GM21447 (cell line): ENCODE measurements around the gene SLC50A1.

Experiments used
- ATAC-seq: cut with Tn5 transposase; IDR thresholded peaks from one replicate; pipeline ENCODE4 v1.9.1; 2021; ENCODE audit not compliant: unreplicated experiment

The SLC50A1 gene

DNA sequence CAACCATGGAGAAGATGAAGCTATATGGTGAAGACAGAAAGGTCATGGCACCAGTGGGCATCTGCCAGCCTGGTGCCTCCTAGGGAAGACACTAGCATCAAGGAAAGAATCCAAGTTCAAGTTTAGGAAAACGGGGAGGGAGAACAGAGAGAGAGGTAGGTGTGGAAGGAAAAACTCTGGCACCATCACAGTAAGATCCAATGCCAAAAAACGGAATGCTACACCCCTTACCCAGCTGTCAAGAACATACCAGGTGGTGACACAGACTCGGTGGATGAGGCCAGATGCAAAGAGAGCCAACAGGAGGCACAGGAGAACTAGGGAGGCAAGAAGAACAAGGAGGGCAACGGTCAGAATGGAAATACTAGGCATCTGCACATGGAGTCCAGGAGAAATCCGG is 33.9 kb downstream of the SLC50A1 start:
- no peak for ATAC-seq

DNA sequence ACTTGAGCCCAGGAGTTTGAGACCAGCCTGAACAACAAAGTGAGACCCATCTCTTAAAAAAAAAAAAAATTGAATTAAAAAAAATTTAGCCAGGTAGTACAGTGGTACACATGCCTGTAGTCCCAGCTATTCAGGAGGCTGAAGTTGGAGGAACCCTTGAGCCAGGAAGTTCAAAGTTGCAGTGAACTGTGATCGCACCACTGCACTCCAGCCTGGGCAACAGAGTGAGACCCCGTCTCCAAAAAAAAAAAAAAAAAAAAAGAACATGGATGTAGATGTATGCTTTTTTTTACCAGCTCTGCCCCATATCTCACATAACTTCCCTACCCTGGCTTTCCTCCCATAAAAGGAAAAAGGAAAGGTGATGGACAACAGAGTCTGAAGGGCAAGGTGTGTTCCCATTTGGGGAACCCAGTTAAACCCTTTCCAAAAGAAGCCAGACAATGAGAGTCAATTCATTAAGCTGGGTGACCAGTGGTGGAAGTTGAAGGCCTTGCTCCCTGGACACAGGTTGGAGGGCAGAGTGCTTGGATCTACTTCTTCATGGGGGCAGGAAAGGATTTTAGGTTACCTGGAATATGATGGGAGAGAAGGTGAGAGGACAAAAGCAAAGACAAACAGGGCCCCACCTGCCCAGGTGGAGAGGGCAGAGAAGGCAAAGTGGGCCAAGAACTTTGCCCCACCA is 34.6 kb downstream of the SLC50A1 start:
- no peak for ATAC-seq

DNA sequence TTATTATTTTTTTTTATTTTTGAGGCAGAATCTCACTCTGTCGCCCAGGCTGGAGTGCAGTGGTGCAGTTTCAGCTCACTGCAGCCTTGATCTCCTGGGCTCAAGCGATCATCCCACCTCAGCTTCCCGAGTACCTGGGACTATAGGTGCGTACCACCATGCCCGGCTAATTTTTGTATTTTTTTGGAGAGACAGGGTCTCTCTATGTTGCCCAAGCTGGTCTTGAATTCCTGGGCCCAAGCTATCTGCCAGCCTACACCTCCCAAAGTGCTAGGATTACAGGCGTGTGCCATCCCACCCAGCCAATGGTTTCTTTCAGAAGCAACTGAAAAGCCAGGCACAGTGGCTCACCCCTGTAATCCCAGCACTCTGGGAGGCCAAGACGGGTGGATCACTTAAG is 35.2 kb downstream of the SLC50A1 start:
- ATAC-seq, result no peak

DNA sequence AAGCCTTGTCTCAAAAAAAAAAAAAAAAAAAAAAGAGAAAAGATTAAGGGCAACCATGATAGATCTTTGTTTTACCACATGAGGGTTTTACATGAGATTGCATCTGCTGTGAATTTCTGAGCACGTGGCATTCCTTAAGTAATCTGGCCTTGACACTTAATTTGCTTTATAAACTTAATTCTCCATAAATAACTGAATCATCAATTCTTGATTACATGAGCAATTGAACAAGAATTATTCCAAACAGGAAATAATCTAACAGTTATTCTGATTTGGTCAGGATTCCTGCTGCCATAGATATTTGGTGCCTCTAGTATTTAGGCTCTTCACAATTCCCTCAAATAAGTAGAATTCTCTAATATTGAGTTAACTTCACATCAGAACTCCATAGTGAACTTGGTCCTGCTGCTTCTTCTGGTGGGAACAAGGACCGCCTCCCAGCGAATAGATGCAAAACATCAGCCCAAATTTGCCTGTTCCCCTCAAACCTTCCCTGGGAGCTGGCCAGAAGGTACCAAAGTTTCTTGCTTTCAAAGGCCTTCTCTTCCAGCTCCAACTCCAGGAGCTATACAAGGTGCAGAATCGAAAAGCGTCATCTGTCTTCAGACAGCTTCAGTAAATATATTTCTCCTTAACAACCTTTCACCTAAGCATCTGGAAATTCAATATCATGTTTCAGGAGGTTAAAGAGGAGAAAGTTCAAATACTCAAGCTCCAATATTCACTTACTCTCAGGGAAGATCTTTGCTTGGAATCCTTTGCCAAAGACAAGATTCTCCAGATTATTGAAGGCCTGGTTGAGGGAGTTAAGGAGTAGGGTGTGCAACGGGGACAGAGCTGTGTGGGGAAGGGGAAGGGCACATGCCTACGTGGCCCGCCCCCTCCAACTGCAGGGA is 36.4 kb downstream of the SLC50A1 start:
- ATAC-seq, result peak; percentile 12

DNA sequence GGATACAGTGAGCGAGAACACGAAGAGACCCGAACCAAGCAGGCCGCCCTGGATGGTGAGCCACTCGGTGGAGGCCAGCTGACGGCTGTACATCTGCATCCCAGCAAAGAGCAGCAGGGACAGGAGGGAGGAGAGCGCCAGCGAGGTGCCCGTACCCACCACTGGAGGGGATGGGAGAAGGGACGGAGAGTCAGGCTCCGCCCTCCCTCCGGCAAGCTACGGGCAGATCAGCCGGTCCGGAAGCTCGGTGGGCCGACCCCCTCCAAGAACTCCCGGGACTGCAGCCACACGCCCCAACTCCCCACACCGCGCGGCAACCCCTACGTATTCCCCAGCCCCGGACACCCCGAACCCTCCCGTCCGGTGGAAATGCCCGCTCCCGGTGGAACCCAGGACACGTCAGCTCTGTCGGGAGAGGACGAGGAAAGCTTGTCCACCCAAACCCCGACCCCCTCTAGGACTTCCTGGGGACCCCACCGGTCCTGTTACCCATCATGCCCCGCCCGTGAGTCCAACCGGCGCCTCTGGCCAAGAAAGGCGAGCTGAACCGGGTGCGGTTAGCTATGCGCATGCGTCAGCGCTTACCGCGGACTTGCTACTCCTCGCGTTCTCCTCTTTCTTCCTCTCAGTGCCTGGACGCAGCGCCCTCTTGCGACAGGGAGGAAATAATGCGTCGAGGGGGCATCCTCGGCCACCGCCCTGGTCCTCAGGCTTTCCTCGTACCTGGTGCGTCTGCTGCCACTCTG is 37.3 kb downstream of the SLC50A1 start, which contains the start of gene KRTCAP2:
Gene KRTCAP2 (minus strand): TSS at position 573 of the 746 bp plus-strand sequence. CDS start 80 bp downstream, at position 493.
- ATAC-seq, result peak; percentile 70

DNA sequence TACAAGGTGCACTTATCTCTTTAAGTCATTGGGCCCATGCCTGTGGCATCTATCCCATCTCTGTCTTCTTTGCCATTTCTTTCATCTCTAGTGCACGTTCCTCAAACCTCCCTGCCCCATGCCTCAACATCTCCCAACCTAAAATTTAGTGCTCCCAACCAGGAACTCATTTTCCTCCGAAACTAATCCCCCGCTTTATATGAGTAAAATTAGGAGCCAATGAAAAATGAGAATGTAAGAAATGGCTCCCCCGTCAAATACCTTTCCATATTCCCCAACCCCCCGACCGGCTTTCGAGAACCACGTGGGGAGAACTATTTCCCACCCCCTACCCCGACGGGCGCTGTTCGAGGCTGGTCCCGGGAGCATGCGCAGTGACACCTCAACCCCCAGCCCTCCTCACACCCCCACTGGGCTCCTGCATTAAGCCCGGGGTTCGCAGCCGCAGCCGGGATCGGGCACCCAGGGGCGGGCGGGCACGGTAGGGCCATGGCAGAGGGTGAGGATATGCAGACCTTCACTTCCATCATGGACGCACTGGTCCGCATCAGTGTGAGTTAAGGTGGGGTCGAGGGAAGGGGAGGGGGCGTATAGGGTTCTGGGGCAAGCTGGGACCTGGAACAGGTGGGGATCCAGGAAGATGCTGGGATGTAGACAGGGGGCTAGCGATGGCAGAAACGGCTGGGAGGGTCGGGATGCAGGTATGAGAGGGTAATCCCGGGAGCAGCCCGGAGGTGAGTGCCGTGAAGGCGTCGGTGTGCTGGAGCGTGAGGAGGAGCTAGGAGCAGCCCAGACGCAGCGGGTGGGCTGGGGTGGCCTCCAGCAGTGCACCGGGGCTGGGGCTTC is 38.0 kb downstream of the SLC50A1 start, which contains the start of gene TRIM46:
Gene TRIM46 (plus strand): TSS at position 372 of the 846 bp plus-strand sequence. CDS start 118 bp downstream, at position 490.
- ATAC-seq, result peak; percentile 8

DNA sequence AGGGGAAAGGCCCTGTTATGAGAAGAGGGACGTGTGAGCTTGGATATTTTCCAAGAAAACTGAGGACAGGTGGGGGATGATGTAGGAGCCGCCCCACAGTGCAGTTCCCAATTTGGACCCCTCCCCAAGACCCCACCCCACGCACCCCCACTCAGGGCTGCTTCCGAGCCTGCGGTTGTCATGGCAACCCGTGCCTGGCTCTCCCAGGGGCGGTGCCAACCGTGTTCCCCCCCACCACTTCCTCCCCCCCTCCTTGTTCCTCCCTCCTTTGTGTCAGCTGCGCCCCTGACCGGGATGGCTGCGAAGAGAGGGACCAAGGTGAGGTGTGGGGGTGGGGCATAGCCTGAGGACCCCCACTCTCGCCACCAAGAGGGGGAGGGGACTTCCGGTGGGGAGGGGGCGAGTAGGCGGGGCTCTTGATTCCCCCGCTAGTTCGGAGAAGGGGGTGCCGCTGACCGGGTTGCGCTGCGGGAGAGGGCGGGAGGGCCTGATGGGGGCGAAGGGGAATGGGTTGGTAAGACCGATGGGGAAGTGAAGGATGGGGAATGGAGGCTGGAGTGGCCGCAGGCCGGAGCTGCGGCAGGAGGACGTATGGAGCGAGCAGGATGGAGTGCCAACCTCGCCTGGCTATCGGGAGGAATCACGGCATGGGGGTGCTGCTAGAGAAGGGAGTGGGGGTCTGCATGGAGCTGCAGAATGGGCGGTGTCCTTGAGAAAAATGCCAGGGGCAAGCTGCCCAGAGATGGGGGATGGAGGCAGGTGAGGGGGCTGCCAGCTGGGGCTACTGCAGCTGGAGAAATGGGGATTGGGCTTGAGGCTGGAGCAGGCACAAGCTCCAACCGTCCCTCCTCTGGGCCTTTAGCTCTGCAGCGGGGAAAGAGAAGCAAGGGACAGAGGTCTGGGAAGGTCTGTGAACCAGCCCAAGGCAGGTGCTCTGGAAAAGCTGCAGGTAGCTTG is 39.0 kb downstream of the SLC50A1 start:
- no peak for ATAC-seq

DNA sequence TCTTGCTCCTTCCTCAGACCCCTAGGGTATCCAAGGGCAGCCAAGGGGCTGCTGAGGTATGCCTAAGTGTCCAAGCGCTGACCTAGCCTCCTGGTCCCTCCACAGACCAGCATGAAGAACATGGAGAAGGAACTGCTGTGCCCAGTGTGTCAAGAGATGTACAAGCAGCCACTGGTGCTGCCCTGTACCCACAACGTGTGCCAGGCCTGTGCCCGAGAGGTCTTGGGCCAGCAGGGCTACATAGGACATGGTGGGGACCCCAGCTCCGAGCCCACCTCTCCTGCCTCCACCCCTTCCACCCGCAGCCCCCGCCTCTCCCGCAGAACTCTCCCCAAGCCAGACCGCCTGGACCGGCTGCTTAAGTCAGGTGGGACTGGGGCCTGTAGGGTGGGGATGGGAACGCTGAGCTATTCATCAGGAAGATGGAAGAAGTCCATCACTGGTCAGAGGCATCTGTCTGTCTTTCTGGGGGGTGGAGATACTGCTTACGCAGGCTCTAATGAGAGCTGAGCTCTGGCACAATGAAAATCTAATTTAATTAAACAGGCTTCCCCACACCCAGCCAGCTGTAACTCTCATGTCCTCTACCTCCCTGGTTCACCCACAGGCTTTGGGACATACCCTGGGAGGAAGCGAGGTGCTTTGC is 39.8 kb downstream of the SLC50A1 start:
- ATAC-seq, result no peak

DNA sequence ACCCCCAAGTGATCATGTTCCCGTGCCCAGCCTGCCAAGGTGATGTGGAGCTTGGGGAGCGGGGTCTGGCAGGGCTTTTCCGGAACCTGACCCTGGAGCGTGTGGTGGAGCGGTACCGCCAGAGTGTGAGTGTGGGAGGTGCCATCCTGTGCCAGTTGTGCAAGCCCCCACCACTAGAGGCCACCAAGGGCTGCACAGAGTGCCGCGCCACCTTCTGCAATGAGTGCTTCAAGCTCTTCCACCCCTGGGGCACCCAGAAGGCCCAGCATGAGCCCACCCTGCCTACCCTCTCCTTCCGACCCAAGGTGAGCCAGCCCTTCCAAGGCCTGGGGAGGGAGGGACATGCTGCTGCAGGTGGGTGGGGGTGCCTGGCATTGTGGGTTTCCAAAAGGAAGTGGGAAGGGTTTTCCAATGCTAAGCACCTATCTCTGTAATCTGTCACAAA is 40.3 kb downstream of the SLC50A1 start:
- ATAC-seq, result no peak

DNA sequence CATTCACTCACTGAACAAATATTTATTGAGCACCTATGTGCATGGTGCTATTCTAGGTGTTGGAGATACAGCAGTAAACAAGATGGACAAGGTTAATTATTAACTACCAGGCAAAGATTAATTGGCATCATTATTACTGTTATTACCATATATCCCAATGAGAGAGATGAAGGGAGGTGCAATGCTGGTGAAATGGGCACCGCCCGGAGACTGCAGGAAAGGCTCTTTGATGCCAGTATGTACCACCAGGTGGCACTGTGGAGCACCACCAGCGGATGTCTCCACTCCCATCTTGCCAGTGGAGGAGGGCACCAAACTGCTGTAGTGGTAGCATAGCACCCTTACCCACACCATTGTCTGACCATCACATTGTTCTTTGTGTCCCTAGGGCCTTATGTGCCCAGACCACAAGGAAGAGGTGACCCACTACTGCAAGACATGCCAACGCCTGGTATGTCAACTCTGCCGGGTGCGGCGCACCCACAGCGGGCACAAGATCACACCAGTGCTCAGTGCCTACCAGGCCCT is 41.0 kb downstream of the SLC50A1 start:
- peak; percentile 40 for ATAC-seq

DNA sequence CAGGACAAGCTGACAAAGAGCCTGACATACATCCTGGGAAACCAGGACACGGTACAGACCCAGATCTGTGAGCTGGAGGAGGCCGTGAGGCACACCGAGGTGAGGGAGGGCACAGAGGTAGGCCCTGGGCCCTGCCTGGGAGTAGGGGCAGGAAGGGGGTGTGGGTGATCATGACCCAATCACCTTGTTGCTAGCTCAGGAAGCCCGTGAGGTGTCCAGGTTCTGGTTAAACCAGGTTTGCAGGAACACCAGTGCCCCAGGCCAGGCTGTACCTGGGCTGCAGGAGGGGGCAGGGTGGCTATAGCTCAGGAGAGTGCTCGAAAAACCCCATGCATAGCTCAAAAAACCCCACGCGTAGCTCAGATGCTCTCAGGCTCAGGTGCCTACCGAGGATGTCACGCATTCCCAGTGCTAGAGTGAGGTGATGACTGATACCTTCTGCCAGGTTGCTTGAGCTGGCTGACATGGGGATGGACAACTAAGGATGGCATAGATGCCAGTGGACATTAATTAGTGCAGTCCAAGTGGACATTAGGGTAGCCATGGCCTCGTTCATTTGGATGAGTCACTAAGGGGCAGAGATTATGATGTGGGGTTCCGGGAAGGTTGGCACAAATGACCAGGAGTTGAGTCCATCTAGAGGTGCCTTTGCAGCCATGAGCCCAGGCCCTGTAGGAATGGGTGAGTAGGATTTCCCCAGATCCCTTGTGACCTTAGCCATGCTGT is 41.7 kb downstream of the SLC50A1 start:
- no peak for ATAC-seq

DNA sequence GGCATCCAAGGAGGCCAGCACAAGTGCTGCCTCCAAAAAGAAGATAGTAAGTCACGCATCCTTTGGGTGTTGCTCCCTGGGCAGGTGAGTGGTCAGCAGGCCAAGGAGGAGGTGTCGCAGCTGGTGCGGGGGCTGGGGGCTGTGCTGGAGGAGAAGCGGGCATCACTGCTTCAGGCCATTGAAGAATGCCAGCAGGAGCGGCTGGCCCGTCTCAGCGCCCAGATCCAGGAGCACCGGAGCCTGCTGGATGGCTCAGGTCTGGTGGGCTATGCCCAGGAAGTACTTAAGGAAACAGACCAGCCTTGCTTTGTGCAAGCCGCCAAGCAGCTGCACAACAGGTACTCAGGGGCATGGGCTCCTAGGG is 42.2 kb downstream of the SLC50A1 start:
- ATAC-seq, result no peak

DNA sequence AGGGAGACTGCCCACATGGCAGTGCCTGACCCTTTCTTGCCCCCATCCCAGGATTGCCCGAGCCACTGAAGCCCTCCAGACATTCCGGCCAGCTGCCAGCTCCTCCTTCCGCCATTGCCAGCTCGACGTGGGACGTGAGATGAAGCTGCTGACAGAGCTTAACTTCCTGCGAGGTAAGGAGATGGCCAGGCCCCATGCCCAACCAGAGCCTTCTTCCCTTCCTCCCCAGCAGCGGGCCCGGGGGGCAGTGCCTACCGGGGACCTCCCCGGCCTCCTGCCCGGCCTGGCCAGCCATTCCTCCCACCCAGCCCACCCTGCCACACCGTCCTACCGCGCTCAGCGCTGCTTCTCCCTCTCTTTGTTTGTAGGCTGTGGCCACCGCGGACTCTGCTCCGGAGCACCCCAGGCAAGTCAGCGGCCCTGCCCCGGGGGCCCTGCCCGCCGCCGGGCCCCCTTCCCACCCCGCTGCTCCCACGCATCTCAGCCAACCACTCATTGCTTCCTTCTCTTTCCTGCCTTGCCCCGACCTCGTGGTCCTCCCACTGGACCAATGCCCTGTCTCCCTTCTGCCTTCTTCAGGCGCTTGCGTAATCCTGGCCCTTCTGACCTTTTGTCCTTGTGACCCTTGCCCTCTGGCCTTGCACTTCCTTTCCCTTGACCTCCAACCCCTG is 42.9 kb downstream of the SLC50A1 start:
- ATAC-seq, result no peak

DNA sequence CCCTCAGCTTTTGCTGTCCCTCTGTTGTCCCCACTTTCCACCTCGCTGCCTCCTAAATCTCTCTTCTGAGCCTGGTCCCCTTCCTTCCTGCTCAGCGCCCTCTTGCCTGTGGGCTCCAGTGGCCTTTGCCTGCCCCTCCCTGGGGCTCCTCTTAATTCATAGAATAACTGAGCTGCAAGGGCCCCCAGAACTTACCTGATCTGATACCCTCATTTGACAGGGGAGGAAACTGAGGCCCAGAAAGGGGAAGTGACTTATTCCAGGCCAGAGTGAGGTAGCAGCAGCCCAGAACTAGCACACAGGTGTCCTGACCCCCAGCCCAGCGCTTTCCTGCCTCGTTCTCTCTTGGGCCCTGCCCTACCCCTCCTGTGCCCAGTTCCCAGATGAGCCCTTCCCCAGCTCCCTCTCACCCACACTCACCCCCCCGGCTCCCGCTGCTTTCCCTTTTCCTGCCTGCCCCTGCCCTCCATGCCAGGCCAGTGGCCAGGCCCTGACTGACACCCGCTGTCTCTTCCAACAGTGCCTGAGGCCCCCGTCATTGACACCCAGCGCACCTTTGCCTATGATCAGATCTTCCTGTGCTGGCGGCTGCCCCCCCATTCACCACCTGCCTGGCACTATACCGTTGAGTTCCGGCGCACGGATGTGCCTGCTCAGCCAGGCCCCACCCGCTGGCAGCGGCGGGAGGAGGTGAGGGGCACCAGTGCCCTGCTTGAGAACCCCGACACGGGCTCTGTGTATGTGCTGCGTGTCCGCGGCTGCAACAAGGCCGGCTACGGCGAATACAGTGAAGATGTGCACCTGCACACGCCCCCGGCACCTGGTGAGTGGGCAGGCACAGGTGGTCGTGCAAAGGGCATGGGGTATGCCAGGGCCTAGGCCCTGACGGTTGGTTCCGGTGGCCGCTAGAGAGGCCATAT is 43.7 kb downstream of the SLC50A1 start:
- no peak for ATAC-seq

DNA sequence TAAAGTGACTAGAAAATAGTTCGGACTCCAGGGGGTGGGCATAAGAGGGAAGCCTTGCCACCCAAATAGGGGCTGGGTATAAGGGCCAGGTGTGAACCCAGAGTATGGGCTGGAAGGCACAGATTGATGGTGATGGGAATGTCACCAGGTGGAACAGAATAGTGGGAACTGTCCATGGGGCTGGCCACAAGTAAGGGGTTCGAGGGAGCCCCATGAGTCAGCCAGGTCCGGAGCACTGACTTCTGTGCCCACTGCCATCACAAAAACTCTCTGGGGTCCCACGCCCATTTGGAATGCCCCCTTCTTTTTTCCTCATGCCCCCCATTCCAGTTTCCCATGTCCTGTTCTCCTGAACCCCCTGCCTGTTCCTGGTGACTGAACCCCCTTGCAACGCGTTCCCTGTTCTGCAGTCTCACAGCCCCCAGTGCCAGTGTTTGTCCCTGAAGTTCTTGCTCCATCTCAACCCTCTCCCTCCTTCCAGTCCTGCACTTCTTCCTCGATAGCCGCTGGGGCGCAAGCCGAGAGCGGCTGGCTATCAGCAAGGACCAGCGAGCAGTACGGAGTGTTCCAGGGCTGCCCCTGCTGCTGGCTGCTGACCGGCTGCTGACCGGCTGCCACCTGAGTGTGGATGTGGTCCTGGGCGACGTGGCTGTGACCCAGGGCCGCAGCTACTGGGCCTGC is 45.9 kb downstream of the SLC50A1 start:
- ATAC-seq, result no peak
